SKM-1 (cell line): ENCODE results near the gene PTPRS.
"Not testable (repeated sequence)": the region's sequence is repeated elsewhere in the genome, so short reads cannot be mapped to it uniquely, and the experiment has no call there.

Experiments
- DNase-seq: peaks from one replicate; lab custom pipeline; 2025; ENCODE audit not compliant: unreplicated experiment; lab: John Stamatoyannopoulos, UW

The PTPRS gene

DNA sequence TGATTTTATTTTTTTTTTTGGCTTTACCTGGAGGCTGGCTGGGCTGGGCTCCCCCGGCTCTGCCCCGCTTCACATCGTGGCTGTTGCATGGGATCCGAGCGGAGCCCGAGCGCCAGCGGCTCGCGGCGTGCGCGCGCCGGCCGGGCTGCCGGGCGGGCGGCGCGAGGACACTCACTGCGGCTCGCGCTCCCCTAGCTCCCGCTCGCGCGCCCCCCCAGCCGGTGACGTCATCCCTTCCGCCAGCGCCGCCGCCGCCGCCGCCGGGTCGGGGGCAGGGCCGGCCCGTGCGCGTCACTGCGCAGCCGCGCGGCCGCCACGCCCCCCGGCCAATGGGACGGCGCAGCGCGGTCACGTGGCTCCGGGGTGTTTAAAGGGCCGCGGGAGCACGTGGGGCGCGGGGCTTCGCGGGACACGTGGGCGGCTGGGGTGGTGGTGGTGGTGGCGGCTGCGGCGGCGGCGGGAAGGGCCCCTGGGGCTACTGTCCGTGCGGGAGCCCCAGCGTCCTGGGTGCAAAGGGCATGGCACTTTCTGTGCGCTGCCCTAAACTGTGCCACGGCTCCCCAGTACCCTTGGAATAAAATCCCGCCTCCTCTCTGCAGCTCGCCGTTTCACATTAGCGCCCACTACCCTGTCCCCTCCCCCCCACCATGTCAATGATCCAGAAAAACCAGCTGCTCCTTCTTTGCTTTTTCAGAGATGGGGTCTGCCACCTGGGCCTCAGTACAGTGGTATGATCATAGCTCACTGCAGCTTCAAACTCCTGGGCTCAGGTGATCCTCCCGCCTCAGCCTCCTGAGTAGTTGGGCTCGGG lies at the start of gene PTPRS:
PTPRS (minus strand) TSS at position 176 of the 811 bp plus-strand sequence. CDS start 54,672 bp downstream, outside the sequence.
- no peak for DNase-seq

DNA sequence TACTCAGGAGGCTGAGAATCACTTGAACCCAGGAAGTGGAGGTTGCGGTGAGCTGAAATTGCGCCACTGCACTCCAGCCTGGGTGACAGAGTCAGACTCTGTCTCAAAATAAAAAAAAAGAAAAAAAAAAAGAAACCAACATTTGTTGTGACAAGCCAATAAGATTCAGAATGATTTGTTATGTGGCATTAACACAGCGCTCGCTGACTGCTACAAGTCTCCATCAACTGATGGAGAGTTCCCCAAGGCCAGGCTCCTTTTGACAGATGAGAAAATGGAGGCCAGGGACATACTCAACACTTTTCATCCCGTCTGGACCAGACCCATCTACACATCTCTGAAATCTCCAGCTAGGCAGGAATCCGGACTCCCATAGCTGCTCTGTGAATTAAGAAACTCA lies 48.7 kb upstream of the PTPRS start:
- no peak for DNase-seq

DNA sequence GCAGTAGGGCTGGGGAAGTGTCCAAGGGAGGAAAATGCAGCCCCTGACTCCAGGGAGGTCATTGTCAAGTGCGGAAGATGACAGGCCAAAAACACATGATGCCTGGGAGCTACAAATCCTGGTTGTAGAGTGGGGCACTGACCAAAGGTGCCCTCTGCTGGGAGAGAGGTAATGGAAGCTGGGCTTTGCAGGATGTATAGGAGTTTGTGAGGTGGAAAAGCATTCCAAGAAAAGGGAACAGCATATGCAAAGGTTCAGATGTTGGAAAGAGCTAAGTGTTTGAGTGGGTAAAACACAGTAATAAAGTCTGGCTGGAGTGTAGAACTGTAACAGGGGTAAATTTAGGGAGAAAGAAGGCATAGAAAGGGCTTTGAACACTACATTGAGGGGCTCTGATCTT lies 46.9 kb upstream of the PTPRS start:
- DNase-seq, result no peak

DNA sequence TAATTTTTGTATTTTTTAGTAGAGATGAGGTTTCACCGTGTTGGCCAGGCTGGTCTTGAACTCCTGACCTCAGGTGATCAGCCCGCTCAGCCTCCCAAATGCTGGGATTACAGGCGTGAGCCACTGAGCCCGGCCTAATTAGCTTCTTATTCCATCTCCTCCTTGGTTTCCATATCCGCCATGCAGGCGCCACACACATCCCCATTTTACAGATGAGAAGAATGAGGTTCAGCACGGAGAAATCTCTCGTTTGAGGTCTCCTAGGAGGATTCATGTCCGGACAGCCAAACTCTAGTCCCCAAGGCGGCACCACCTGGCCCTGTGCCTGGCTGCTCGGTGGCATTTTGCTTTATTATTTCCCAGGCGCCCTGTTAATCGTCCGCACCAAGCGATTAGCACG lies 46.2 kb upstream of the PTPRS start:
- no peak for DNase-seq

DNA sequence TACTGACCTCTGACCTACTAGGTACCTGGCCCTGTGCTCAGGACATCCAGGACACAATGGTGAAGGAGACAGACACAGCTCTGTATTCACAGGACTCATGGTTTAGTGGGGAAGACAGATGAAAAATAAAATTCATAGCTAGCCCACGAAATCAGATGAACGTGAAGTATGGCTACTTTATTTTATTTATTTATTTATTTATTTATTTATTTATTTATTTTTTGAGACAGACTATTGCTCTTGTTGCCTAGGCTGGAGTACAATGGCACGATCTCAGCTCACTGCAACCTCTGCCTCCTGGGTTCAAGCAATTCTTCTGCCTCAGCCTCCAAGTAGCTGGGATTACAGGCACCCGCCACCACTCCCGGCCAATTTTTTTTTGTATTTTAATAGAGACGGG lies 40.6 kb upstream of the PTPRS start:
- DNase-seq, result not testable (repeated sequence)

DNA sequence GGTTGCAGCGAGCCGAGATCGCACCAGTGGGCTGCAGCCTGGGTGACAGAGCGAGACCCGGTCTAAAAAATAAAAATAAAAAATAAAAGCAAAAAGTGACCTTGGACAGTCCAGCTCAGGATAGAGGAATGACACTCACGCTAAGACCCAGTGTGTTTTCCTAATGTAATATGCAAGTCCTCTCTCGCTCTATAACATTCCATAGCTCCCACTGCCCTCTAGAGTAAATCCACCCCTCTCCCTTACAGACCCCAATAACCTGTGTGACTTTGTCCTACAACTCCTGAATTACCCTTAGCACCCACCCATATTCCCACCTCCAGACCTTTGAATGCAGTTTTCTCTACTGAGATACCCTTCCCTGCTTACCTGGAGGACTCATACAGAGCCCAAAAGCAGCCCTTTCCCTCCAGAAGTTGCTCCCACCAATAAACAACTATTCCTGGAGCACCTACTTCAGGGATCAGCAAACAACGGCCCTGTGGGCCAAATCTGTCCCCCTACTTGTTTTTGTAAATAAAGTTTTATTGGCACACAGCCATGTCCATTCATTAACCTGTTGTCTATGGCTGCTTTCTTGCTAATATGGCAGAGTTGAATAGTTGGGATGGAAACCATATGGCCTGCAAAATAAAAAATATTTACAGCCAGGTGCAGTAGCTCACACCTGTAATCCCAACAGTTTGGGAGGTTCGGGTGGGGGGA lies 39.8 kb upstream of the PTPRS start:
- DNase-seq, result no peak

DNA sequence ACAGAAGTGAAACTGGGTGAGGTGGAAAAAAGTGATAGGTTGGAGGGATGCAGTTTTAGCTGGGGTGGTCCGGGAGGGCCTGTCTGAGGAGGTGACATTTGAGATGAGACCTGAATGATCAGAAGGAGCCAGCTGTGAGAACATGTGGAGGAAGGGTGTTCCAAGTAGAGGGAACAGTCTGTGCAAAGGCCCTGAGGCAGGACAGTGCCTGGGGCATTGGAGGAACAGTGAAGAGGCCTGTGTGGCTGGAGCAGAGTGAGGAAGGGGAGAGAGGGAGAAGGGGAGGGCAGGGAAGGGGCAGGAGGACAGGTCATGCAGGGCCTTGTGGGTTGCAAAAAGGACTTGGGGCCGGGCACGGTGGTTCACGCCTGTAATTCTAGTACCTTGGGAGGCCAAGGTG lies 36.3 kb upstream of the PTPRS start:
- DNase-seq, result no peak

DNA sequence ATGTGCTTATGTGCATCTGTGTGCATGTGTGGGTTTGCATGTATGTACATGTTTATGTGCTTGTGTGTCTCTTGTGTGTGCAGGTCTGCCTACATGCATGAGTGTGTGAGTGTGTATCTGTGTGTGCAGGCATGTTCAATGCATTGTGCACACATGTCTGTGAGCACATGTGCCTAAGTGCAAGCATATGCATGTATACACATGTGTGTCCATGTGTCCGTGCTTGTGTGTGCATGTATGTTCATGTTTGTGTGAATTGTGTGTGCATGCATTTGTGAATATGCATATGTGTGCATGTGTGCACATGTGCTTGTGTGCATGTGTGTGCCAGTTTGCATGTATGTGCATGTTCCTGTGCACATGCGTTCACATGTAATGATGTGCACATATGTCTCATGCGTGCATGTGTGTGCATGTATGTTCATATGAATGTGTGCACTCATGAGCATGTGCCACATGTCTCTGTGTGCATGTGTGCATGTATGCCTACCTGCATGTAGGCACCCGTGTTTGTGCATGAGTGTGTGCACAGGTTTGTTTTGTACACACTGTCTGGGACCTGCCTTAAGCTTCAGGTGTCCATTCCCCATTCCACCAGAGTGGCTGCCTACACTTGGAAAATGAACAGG lies 32.1 kb upstream of the PTPRS start:
- DNase-seq, result no peak

DNA sequence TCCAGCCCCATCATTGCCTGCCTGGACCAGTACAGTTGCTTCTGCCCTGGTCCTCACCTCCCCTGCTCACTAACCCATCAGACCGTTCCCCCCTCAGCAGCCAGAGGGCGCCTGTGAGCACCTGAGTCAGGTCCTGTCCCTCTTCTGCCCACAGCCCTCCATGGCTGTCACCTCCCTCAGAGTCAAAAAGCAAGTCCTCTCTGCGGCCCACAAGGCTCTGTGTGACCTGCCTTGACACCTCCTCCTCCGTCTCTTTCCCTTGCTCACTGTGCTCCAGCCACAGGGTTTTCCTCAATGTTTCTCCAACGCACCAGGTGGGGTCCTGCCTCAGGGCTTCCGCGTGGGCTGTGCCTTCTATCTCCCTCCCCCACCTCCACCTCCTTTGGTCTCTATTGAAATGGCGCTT lies 29.4 kb upstream of the PTPRS start:
- peak; percentile 32 for DNase-seq

DNA sequence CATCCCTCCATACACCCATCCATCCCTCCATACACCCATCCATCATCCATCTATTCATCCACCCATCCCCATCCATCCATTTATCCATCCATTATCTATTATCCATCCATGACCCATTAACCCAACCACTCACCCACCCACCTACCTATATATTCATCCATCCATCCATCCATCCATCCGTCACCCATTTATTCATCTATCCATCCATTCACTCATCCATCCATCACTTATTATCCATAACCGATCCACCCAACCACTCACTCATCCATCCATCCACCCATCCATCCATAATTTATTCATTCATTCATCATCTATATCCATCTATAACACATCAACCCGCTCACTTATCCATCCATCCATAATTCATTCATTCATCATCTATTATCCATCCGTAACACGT lies 28.7 kb upstream of the PTPRS start:
- no peak for DNase-seq

DNA sequence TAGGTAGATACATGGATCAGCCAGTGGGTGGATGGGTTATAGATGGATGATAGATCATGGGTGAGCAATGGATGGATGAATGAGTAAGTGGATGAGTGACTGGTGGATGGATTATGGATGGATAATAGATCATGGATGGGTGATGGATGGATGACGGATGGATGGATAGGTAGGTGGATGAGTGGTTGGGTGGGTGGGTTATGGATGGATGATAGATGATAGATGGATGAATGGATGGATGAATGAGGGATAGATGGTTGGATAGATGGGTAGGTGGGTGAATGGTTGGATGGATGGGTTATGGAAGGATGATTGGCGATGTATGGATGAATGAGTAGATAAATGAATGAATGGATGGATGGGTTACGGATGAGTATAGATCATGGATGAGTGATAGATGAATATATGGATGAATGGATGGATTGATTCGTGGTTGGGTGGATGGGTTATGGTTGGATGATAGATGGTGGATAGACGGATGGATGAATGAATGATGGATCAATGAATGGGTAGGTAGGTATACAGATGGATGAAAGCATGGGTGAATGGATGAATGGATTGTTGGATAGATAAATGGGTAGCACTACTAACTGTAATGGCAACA lies 27.0 kb upstream of the PTPRS start:
- no peak for DNase-seq

DNA sequence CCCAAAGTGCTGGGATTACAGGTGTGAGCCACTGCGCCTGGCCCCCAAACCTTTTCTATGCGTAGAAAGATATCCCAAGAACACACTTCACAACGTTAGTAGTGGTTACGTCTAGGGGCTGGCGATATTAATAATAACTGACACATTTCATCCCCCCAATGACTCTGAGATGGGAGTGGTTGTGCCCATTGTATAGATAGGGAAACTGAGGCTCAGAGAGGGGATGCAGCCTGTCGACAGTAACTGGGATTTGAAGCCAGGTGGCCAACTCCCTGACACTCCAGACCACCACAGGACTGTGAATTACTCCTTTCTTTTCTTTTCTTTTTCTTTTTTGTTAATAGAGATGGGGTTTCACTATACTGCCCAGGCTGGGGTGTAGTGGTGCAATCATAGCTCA lies 25.3 kb upstream of the PTPRS start:
- DNase-seq, result no peak

DNA sequence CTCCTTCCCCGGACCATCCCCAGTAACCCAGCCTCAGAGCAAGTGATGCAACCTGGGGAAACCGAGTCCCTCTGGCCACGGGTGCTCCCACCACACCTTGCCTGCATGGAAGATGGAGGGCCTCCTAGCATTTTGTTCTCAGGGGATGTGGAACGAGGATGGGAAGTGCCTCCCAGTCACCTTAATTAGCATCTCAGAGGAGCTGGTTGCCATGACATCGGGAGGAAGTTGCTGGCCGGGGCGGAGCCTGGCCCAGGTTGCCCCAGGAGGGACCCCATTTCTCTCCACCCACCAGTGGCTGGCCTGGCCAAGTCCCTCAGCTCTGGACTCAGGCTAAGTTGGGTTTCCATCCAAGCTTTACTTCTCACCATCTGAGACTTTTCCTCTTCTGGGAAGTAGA lies 24.1 kb upstream of the PTPRS start:
- DNase-seq, result no peak

DNA sequence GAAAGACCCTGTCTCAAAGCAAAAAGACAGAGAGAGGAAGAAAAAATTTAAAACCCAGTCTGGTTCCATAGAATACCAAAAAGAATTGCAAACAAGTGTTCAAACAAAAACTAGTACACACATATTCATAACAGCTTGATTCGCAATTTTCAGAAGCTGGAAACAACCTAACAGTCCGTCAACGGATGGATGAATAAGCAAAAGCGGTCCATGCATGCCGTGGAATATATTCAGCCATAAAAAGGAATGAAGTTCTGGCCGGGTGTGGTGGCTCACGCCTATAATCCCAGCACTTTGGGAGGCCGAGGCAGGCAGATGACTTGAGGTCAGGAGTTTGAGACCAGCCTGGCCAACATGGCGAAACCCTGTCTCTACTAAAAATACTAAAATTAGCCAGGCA lies 21.2 kb upstream of the PTPRS start:
- not testable (repeated sequence) for DNase-seq

DNA sequence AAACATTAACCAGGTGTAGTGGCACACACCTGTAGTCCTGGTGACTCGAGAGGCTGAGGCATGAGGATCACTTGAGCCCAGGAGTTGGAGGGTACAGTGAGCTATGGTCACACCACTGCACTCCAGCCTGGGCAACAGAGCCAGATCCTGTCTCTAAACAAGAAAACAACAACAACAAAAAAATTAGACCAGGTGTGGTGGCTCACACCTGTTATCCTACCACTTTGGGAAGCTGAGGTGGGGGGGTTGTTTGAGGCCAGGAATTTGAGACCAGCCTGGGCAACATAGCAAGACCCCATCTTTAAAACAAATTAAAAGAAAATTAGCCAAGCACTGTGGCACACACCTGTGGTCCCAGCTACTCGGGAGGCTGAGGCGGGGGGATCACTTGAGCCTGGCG lies 20.8 kb upstream of the PTPRS start:
- DNase-seq, result no peak

DNA sequence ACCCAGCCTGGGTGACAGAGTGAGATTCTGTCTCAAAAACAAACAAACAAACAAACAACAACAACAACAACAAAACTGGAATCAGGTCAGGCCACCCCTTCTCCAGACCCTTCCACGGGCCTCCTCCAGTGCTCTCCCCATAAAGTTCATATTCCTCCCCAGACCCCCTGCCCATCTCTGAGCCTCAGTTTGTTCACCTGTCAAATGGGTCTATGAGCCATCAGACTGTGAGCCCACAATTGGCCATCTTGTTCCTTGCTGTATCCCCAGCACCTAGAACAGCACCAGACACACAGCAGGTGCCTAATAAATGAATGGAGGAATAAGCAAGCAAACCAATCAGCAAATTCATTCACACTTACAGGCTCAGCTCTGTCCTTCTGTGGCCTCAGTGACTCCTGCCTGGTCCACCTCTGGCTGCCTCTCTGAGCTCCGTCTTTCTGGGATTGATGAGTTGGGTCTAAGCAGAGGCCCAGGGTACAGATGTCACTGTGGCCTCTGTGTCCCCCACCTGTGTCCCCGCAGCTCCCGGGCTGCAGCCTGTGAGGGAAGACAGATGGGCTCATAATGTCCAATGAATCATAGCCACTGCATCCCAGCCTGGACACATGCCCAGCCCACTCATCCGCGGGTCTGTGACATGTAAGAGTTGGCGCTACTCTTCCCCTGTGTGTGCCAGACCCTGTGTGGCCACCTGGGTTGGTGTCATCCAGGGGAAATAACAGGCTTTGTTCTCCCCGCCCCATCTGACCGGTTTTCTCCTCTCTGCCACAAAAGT lies 19.6 kb upstream of the PTPRS start:
- DNase-seq, result no peak

DNA sequence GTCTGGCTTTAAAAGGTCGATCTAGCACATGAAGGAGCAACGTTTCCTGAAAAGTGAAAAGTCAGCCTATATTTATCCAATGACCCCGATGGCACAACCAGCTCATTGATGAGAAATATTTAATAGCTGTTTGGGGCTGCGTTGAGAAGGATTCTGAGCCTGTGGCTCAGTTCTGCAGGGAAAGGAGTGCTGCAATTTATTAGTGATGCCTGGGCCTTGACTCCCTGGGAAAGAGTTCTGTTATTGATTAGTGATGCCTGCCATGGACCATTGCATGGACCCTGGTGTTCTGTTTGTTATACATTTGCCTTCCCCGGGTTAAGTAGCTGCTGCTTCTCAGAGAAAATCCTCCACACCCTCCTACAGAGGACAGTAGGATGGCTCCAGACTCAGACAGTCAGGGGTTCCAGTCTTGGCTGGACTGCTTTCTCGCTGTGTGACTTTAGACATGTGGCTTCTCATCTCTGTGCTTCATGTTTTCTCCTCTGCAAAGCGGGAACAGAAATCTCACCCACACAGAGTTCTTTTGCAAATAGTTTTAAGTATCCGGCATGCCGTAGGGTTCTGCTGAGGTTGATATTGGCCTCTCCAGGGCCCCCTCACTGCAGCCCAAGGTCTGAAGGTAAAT lies 17.7 kb upstream of the PTPRS start:
- no peak for DNase-seq

DNA sequence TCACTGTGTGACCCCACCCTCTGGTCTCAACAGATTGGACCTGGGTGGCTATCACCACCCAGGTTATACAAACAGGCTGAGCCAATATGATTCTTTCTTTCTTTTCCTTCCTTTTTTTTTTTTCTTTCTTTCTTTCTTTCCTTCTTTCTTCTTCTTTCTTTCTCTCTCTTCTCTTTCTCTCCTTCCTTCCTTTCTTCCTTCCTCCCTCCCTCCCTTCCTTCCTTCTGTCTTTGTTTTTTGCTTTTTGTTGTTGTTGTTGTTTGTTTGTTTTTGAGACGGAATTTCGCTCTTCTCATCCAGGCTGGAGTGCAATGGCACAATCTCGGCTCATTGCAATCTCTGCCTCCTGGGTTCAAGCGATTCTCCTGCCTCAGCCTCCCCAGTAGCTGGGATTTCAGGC lies 17.0 kb upstream of the PTPRS start:
- DNase-seq, result no peak

DNA sequence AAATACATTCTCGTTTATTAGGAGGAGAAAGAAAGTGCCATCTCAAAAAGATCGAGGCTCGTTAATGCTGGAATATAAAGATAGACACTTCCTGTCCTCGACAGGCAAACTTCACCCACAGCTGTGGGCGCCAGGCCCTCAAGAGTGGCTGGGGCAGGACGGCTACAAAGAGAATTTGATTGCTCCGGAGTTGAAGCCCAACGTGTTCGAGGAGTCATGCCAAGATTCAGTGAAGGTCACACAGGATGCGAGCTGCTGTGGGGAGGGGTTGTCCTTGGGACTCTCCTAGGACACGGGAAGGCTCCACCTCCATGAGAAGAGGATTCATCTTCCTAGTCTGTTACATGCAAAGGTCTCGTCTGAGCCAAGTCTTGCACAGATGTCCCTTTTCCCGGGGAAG lies 16.3 kb upstream of the PTPRS start:
- no peak for DNase-seq

DNA sequence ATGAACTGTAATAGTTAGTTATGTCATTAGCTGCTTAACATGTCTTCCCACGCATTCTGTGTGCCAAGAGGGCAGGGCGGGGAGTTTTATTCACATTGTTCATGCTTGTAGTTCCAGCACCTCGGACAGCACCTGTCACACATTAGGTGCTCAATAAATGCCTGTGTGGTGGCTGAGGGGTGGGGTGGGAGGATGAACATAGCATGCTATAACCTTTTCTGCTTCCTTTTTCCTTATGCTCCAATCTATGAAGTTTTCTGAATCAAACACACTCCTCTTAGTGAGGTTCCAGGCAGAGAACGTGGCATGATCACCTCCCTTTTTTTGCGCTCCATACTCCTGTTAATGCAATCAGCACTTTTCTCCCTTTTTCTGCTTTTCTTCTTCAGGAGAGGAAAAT lies 15.8 kb upstream of the PTPRS start:
- DNase-seq, result no peak

DNA sequence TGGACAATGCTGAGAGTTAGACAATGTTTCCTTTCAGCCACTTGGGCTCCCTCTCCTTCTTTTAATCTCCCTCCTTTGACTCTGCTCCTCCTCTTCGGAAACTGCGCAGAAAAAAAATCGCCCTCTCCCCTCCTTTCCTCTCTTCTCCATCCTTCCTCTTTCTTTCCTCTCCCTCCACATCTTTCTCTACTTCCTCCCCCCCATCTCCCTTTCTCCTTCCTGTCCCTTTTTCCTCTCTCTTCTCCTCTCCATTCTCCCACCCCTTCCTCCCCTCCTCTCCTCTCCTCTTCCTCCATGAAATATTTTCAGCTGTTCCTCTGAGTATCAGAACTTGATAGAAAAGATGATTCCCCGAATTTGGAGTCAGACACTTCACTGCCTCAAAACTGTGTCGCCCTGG lies 15.1 kb upstream of the PTPRS start:
- no peak for DNase-seq
